GM19025 (cell line): ENCODE measurements around the gene CCNI.
"Not testable (repeated sequence)": the region's sequence is repeated elsewhere in the genome, so short reads cannot be mapped to it uniquely, and the experiment has no call there.

ENCODE experiments used
- ATAC-seq: cut with Tn5 transposase; IDR thresholded peaks from one replicate; pipeline ENCODE4 v1.9.1; 2021; ENCODE audit warnings: mild to moderate bottlenecking, low read depth, moderate library complexity; ENCODE audit not compliant: unreplicated experiment

Gene CCNI

GRCh38 chr4:77040854-77041725 is 34.7 kb downstream of the CCNI start:
- no peak for ATAC-seq

- ATAC-seq = no peak
Observed at GRCh38 chr4:77040270-77040669, 35.5 kb downstream of the CCNI start.

GRCh38 chr4:77039796-77040195 is 36.0 kb downstream of the CCNI start:
- ATAC-seq = no peak

- no peak for ATAC-seq
Observed at GRCh38 chr4:77037736-77038135, 38.1 kb downstream of the CCNI start.

- ATAC-seq = not testable (repeated sequence)
Observed at GRCh38 chr4:77037168-77037567, 38.6 kb downstream of the CCNI start.

GRCh38 chr4:77036206-77036605 is 39.6 kb downstream of the CCNI start:
- ATAC-seq = no peak

- no peak for ATAC-seq
Observed at GRCh38 chr4:77035153-77035552, 40.6 kb downstream of the CCNI start.

- no peak for ATAC-seq
Observed at GRCh38 chr4:77031544-77031943, 44.2 kb downstream of the CCNI start.

- not testable (repeated sequence) for ATAC-seq
Observed at GRCh38 chr4:77029757-77030156, 46.0 kb downstream of the CCNI start.

- ATAC-seq = no peak
Observed at GRCh38 chr4:77028246-77028645, 47.5 kb downstream of the CCNI start.

- ATAC-seq = no peak
Observed at GRCh38 chr4:77026322-77026704, 49.5 kb downstream of the CCNI start.

GRCh38 chr4:77025643-77026321 is 50.0 kb downstream of the CCNI start:
- peak; percentile 76 for ATAC-seq

GRCh38 chr4:77023920-77024319 is 51.9 kb downstream of the CCNI start:
- ATAC-seq = no peak

- ATAC-seq = no peak
Observed at GRCh38 chr4:77022560-77023179, 53.1 kb downstream of the CCNI start.

- ATAC-seq = no peak
Observed at GRCh38 chr4:77021614-77022089, 54.1 kb downstream of the CCNI start.

GRCh38 chr4:77020017-77020416 is 55.8 kb downstream of the CCNI start:
- no peak for ATAC-seq

GRCh38 chr4:77015390-77015789 is 60.4 kb downstream of the CCNI start:
- no peak for ATAC-seq

- no peak for ATAC-seq
Observed at GRCh38 chr4:77014256-77014655, 61.5 kb downstream of the CCNI start.

GRCh38 chr4:77012726-77013125 is 63.1 kb downstream of the CCNI start:
- no peak for ATAC-seq

GRCh38 chr4:77010841-77011354 is 64.9 kb downstream of the CCNI start:
- no peak for ATAC-seq

GRCh38 chr4:77009511-77010115 is 66.2 kb downstream of the CCNI start:
- ATAC-seq = no peak
